CD14-positive monocyte (primary cell): Measurements from ENCODE around the gene TRDN. TPM values are rescaled to one million over a fixed set of nuclear protein-coding genes. Genes with fewer than 3 reads are reported as not detected.

Experiments used
- DNase-seq, 3 donors: peaks; one replicate each; pipeline ENCODE4 v3.0.0-alpha.2; 2011 to 2022
- H2AFZ ChIP-seq: 2 replicates; pipeline ENCODE4 v1.6.0; 2012; ENCODE audit warnings: mild to moderate bottlenecking, low read depth, low read length, inconsistent platforms; ENCODE audit not compliant: insufficient read depth, poor library complexity, severe bottlenecking
- H3K27ac ChIP-seq, 2 donors: 1 replicate in 1 of 2; 2 replicates in 1 of 2; pipeline ENCODE4 v1.5.1; 2012 to 2013; ENCODE audit warnings: low read length in 2 of 2, control low read depth in 1 of 2, inconsistent platforms in 1 of 2, low read depth in 1 of 2, mild to moderate bottlenecking in 1 of 2
- H3K27me3 ChIP-seq, 2 donors: one replicate each; pipeline versions ENCODE4 v1.6.0 to v1.6.1; 2011 to 2013; ENCODE audit warnings: low read length in 2 of 2; ENCODE audit not compliant: control insufficient read depth in 2 of 2, insufficient read depth in 2 of 2
- H3K36me3 ChIP-seq, 2 donors: replicated peaks in 1 of 2; 1 replicate in 1 of 2; 2 replicates in 1 of 2; pipeline versions ENCODE4 v1.5.1 to v1.6.1; 2012 to 2013; ENCODE audit warnings: low read length in 2 of 2, control low read depth in 1 of 2, inconsistent platforms in 1 of 2, mild to moderate bottlenecking in 1 of 2; ENCODE audit not compliant: insufficient read depth in 2 of 2, control insufficient read depth in 1 of 2
- H3K4me1 ChIP-seq, 2 donors: 1 replicate in 1 of 2; 2 replicates in 1 of 2; pipeline versions ENCODE4 v1.5.1 to v1.6.1; 2012 to 2013; ENCODE audit warnings: low read length in 2 of 2, control low read depth in 1 of 2, inconsistent platforms in 1 of 2, mild to moderate bottlenecking in 1 of 2, moderate library complexity in 1 of 2; ENCODE audit not compliant: insufficient read depth in 2 of 2, control insufficient read depth in 1 of 2
- H3K4me2 ChIP-seq: replicated peaks from 2 replicates; pipeline ENCODE3; 2012; ENCODE audit warnings: low read length, moderate library complexity, mild to moderate bottlenecking; ENCODE audit not compliant: poor library complexity, severe bottlenecking; ENCODE audit errors: extremely low read depth
- H3K4me3 ChIP-seq, 3 experiments: fragments of 200-600 bp in 1 of 3; sonication (generic) in 1 of 3; replicated peaks in 1 of 3; 1 replicate in 2 of 3; 2 replicates in 1 of 3; pipeline ENCODE4 v1.5.1; 2011 to 2013; ENCODE audit warnings: low read length in 3 of 3, mild to moderate bottlenecking in 3 of 3, control low read depth in 2 of 3, low read depth in 2 of 3, inconsistent platforms in 1 of 3, moderate library complexity in 1 of 3
- H3K79me2 ChIP-seq: 2 replicates; pipeline ENCODE4 v1.6.0; 2012; ENCODE audit warnings: mild to moderate bottlenecking, control low read depth, inconsistent platforms, low read length, moderate library complexity; ENCODE audit not compliant: insufficient read depth
- H3K9ac ChIP-seq: 2 replicates; pipeline ENCODE4 v1.6.0; 2017; ENCODE audit warnings: low read length, mild to moderate bottlenecking; ENCODE audit not compliant: insufficient read depth, poor library complexity, severe bottlenecking
- H3K9me3 ChIP-seq, 2 donors: replicated peaks in 1 of 2; 1 replicate in 1 of 2; 2 replicates in 1 of 2; pipeline versions ENCODE4 v1.5.1 to v1.6.1; 2012 to 2013; ENCODE audit warnings: low read length in 2 of 2, control low read depth in 1 of 2; ENCODE audit not compliant: control insufficient read depth in 1 of 2, insufficient read depth in 1 of 2
- H4K20me1 ChIP-seq: 2 replicates; pipeline ENCODE4 v1.6.0; 2012; ENCODE audit warnings: mild to moderate bottlenecking, low read length, control low read depth, moderate library complexity; ENCODE audit not compliant: insufficient read depth
- H3K27ac Mint-ChIP-seq, 7 donors: one replicate each; pipeline ENCODE4 v1.8.0; 2020; ENCODE audit warnings: mild to moderate bottlenecking in 7 of 7, mixed read lengths in 7 of 7, moderate library complexity in 6 of 7, inconsistent platforms in 2 of 7
- H3K27me3 Mint-ChIP-seq, 3 donors: one replicate each; pipeline ENCODE4 v1.8.0; 2021 to 2022; ENCODE audit warnings: low read depth in 3 of 3, mild to moderate bottlenecking in 3 of 3, mixed read lengths in 3 of 3, moderate library complexity in 3 of 3, inconsistent platforms in 1 of 3
- H3K36me3 Mint-ChIP-seq, 2 donors: one replicate each; pipeline ENCODE4 v1.8.0; 2020; ENCODE audit warnings: mixed read lengths in 2 of 2, inconsistent platforms in 1 of 2, mild to moderate bottlenecking in 1 of 2
- H3K4me1 Mint-ChIP-seq: one replicate; pipeline ENCODE4 v1.8.0; 2020; ENCODE audit warnings: mild to moderate bottlenecking, mixed read lengths
- H3K4me3 Mint-ChIP-seq, 2 donors: one replicate each; pipeline ENCODE4 v1.8.0; 2020; ENCODE audit warnings: mild to moderate bottlenecking in 2 of 2, mixed read lengths in 2 of 2, moderate library complexity in 1 of 2
- H3K9me3 Mint-ChIP-seq, 7 donors: one replicate each; pipeline ENCODE4 v1.8.0; 2020 to 2022; ENCODE audit warnings: mixed read lengths in 7 of 7, mild to moderate bottlenecking in 6 of 7, moderate library complexity in 6 of 7, inconsistent platforms in 2 of 7
- WGBS: methylation state at CpG from one replicate; pipeline ENCODE4 v1.1.5; 2013; ENCODE audit warnings: missing lambda C conversion rate; ENCODE audit not compliant: insufficient coverage; 5-methylcytosine and 5-hydroxymethylcytosine counted together
- intact Hi-C, 2 donors: fragments of 100-400 bp; cut with micrococcal nuclease; formaldehyde crosslinking; loops; one replicate each; pipeline versions ENCODE4 v1.15.0 to v1.15.1; 2023
- polyA plus RNA-seq, 3 donors: library from polyadenylated mRNA; depleted of rRNA in 1 of 3; unstranded in 2 of 3; stranded (reverse) in 1 of 3; fragments of 300-500 nt in 2 of 3; fragments of >200 nt in 1 of 3; fragmentation: Illumina TruSeq in 2 of 3; gene quantifications; 1 replicate in 2 of 3; 2 replicates in 1 of 3; pipeline ENCODE4 v1.2.3, GENCODE V29; 2012 to 2021
- TF ChIP-seq, protein P1 (sequence below): fragments of 200-600 bp; IDR thresholded peaks from one replicate; pipeline ENCODE4 v1.8.0; 2022; ENCODE audit warnings: antibody characterized with exemption, mild to moderate bottlenecking

The TRDN gene
- polyA plus RNA-seq, 3 donors, result not detected

DNA sequence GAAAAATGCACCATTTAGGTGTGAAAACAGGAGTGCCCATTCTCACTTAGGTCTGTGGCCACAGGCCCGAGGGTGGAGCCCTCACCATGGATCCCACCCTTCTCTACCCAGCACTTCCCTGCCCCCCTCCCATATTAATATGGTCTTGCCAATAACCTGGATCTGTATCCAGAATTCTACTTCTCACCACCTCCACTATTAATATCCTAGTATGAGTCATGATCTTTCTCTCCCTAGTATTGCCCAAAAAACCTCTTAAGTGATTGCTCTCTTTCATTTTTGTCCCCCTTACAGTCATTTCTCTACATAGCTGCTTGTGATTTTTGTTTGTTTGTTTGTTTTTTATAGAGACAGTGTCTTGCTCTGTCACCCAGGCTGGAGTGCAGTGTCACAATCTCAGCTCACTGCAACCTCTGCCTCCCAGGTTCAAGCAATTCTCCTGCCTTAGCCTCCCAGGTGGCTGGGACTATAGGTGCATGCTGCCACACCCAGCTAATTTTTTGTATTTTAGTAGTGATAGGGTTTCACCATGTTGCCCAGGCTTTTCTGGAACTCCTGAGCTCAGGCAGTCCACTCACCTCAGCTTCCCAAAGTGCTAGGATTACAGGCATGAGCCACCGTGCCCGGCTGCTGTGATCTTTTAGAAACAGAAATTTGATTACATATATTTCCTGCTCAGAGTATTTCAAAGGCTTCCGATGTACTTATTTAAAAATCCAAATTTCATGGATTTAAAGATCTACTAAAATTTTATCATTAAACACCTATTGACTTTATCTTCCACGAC is 24.5 kb upstream of the TRDN start:
- H3K27me3 ChIP-seq, result no peaks in the 10 kb centered on the region
- Mint-ChIP-seq H3K27me3 (no peaks in the 10 kb centered on the region), H3K4me1 (no peaks in the 10 kb centered on the region), H3K4me3 (no peak overlapping the region), H3K27ac (peak overlapping the region in 1 of 7 donors; percentile 49), H3K36me3 (no peaks in the 10 kb centered on the region), H3K9me3 (peaks cover 0 to 2% (median 0%) of the 10 kb centered on the region in 7 donors)
- no peak overlapping the region for H3K27ac ChIP-seq
- H3K9ac ChIP-seq, result no peak overlapping the region
- H3K9me3 ChIP-seq, result no peaks in the 10 kb centered on the region
- H3K36me3 ChIP-seq, result no peaks in the 10 kb centered on the region
- no peak for DNase-seq
- TF ChIP-seq, protein P1, sequence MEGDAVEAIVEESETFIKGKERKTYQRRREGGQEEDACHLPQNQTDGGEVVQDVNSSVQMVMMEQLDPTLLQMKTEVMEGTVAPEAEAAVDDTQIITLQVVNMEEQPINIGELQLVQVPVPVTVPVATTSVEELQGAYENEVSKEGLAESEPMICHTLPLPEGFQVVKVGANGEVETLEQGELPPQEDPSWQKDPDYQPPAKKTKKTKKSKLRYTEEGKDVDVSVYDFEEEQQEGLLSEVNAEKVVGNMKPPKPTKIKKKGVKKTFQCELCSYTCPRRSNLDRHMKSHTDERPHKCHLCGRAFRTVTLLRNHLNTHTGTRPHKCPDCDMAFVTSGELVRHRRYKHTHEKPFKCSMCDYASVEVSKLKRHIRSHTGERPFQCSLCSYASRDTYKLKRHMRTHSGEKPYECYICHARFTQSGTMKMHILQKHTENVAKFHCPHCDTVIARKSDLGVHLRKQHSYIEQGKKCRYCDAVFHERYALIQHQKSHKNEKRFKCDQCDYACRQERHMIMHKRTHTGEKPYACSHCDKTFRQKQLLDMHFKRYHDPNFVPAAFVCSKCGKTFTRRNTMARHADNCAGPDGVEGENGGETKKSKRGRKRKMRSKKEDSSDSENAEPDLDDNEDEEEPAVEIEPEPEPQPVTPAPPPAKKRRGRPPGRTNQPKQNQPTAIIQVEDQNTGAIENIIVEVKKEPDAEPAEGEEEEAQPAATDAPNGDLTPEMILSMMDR, result no peak
- H3K79me2 ChIP-seq, result no peaks in the 10 kb centered on the region
- WGBS, result 85% methylated on average over 2 of the region's 5 CpGs
- no peaks in the 10 kb centered on the region for H4K20me1 ChIP-seq
- no peak overlapping the region for H3K4me2 ChIP-seq
- intact Hi-C loops, result no loop called here
- no peak overlapping the region for H3K4me3 ChIP-seq
- no peaks in the 10 kb centered on the region for H3K4me1 ChIP-seq
- H2AFZ ChIP-seq, result no peak overlapping the region

DNA sequence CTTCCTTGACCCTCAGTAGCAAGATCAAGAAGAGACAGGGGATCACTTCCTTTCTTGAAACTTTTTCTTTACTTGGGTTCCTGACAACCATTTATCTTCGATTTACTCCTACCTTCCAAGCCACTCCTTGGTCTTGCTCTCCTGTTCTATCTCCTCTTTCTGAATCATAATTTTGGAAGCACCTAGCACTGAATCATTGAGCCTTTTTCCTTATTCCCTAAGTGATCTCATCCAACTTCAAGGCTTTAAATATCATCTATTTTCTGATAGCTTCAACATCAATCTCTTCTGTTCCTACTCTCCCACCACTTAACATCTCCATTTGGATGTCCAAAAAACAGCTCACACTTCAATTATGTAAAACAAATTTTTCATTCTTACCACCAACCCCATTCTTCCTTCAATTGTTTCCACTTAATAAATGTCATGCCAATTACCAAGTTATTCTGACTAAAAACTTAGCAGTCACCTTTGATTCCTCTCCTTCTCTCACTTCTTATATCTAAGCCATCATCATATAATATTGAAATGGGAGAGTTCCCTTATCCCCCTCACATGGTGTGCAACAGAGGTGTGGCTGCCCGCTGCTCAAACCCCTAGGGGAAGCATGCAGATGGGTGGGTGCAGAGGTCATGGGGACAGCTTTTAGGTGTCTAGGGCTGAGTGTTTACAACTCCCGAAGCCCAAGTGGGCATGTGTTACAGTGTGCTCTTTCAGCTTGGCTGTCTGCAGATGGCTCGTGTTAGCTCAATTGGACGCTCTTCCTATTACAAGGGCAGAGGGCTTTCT is 23.4 kb upstream of the TRDN start:
- peaks cover 0 to 2% (median 0%) of the 10 kb centered on the region in 7 donors for H3K9me3 Mint-ChIP-seq

More for the DNA sequence above, 23.4 kb upstream of the TRDN start:
- no peak overlapping the region for H3K27ac ChIP-seq
- H3K4me1 ChIP-seq, result no peaks in the 10 kb centered on the region
- Mint-ChIP-seq H3K4me1 (peaks cover 3% of the 10 kb centered on the region), H3K27ac (no peak overlapping the region), H3K36me3 (no peaks in the 10 kb centered on the region), H3K27me3 (no peaks in the 10 kb centered on the region), H3K4me3 (no peak overlapping the region)
- no peak overlapping the region for H2AFZ ChIP-seq
- H4K20me1 ChIP-seq, result no peaks in the 10 kb centered on the region
- intact Hi-C loops, result no loop called here
- TF ChIP-seq, protein P1, result no peak
- no peaks in the 10 kb centered on the region for H3K27me3 ChIP-seq
- 84% methylated on average over 5 of the region's 5 CpGs for WGBS
- no peaks in the 10 kb centered on the region for H3K36me3 ChIP-seq
- H3K9me3 ChIP-seq, result no peaks in the 10 kb centered on the region
- H3K9ac ChIP-seq, result no peak overlapping the region
- H3K4me3 ChIP-seq, result no peak overlapping the region
- H3K79me2 ChIP-seq, result no peaks in the 10 kb centered on the region
- no peak for DNase-seq
- no peak overlapping the region for H3K4me2 ChIP-seq
